Colonic mucosa (tissue), 4 donors: ENCODE data around the gene ARFGEF3. TPM values are rescaled to one million over a fixed set of nuclear protein-coding genes. Genes with fewer than 3 reads are reported as not detected.

Source experiments
- DNase-seq: peaks from one replicate; pipeline ENCODE4 v3.0.0-alpha.2; 2020
- H3K27ac ChIP-seq: fragments of 200-600 bp; one replicate; pipeline ENCODE4 v1.8.0; 2021
- H3K27me3 ChIP-seq: fragments of 200-600 bp; one replicate; pipeline ENCODE4 v1.8.0; 2021
- H3K36me3 ChIP-seq: fragments of 200-600 bp; one replicate; pipeline ENCODE4 v1.8.0; 2021
- H3K4me1 ChIP-seq: fragments of 200-600 bp; one replicate; pipeline ENCODE4 v1.8.0; 2021; ENCODE audit warnings: mild to moderate bottlenecking
- H3K4me3 ChIP-seq: fragments of 200-600 bp; one replicate; pipeline ENCODE4 v1.8.0; 2021
- H3K9ac ChIP-seq, 2 donors: one replicate each; pipeline ENCODE4 v1.7.0; 2013; ENCODE audit warnings: control low read depth in 2 of 2, low read depth in 2 of 2, low read length in 2 of 2
- H3K9me3 ChIP-seq: fragments of 200-600 bp; one replicate; pipeline ENCODE4 v1.8.0; 2021
- intact Hi-C: fragments of 100-400 bp; cut with DNase I; formaldehyde crosslinking; loops from one replicate; pipeline ENCODE4 v1.14.1; 2022
- total RNA-seq, 2 donors: library from RNA; stranded (reverse); fragmentation: NEBNext Ultra II Directional in 1 of 2; extraction: Animal tissue kit (Norgen Biotek cat#: 25700) in 1 of 2; gene quantifications; one replicate each; pipeline ENCODE4 v1.2.1, GENCODE V29; 2021
- TF ChIP-seq, protein P1 (sequence below): fragments of 200-600 bp; IDR thresholded peaks from one replicate; pipeline ENCODE4 v1.8.0; 2022; ENCODE audit warnings: antibody characterized with exemption, mild to moderate bottlenecking
- donor health status: healthy.
- donor health status: DM: no; HTN: no; CAD: no.
- donor health status: DM: no; HTN: no; CAD: no.

ARFGEF3 gene
- total RNA-seq, 2 donors from 2014 or later, result 22.2 to 23.8 TPM

DNA sequence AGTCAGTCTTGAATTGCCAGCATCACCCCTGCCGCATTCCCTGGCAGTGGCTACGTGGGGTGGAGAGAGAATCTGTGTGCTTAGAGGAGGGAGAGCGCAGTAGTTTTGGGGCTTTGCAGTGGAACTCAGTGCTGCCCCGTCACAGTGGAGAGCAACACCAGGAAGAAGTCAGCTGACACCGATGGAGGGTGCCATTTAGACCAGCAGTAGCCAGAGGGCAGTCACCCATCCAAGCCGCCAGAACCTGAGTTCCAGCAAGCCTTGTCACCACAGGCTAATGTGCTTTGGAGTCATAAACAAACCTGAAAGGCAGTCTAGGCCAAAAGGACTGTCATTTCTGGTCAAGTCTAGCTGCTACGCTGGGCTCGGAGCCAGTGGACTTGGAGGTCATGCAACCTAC lies 32.5 kb upstream of the ARFGEF3 start:
- no peaks in the 10 kb centered on the region for H3K9me3 ChIP-seq
- DNase-seq, result no peak
- H3K27ac ChIP-seq, result no peak overlapping the region
- H3K27me3 ChIP-seq, result no peaks in the 10 kb centered on the region
- TF ChIP-seq, protein P1, sequence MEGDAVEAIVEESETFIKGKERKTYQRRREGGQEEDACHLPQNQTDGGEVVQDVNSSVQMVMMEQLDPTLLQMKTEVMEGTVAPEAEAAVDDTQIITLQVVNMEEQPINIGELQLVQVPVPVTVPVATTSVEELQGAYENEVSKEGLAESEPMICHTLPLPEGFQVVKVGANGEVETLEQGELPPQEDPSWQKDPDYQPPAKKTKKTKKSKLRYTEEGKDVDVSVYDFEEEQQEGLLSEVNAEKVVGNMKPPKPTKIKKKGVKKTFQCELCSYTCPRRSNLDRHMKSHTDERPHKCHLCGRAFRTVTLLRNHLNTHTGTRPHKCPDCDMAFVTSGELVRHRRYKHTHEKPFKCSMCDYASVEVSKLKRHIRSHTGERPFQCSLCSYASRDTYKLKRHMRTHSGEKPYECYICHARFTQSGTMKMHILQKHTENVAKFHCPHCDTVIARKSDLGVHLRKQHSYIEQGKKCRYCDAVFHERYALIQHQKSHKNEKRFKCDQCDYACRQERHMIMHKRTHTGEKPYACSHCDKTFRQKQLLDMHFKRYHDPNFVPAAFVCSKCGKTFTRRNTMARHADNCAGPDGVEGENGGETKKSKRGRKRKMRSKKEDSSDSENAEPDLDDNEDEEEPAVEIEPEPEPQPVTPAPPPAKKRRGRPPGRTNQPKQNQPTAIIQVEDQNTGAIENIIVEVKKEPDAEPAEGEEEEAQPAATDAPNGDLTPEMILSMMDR, result no peak
- no peak overlapping the region for H3K9ac ChIP-seq
- H3K4me1 ChIP-seq, result no peaks in the 10 kb centered on the region
- intact Hi-C loops, result no loop called here
- H3K4me3 ChIP-seq, result no peak overlapping the region
- H3K36me3 ChIP-seq, result no peaks in the 10 kb centered on the region

DNA sequence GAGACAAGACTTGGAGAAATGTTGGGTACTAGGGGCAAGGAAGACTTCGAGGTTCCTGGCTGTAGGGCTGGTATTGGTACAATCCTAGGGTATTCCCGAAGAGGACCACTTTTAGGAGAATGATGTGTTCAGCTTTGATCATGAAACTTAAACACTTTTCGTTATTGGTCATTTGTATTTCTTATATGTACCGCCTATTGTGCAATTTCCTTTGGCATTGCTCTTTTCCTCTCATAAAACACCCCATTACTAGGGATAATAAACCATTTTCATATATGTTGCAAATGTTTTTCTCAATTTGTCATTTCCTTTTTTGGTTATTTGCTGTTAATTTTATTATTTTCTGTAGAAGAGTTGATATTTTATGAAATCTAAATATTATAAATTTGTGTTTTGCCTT lies 18.9 kb upstream of the ARFGEF3 start:
- TF ChIP-seq, protein P1, result no peak
- intact Hi-C loops, result no loop called here
- H3K9me3 ChIP-seq, result no peaks in the 10 kb centered on the region

DNA sequence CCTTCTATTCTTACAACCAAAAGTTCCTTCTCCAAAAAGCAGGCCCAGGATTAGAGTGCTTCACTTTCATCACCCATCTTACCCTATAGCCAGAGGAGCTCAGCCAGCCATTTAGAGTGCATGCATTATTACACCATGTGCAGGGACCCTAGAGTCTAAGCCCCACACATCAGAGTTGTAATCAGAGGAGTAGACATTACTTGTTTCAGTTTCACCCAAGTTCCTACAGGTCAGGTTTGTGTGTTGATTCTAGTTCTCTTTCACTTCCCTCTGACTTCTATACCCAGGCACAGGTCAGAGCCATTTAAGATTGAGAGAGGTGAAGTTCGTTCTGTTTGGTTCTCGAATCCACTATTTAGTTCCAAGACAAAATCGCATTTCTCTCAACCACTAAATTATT lies 16.3 kb upstream of the ARFGEF3 start:
- Histone ChIP-seq H3K4me1 (no peaks in the 10 kb centered on the region), H3K27me3 (no peaks in the 10 kb centered on the region), H3K9me3 (no peaks in the 10 kb centered on the region), H3K27ac (no peak overlapping the region), H3K36me3 (no peaks in the 10 kb centered on the region), H3K9ac (no peak overlapping the region), H3K4me3 (no peak overlapping the region)
- intact Hi-C loops, result no loop called here
- DNase-seq, result no peak
- TF ChIP-seq, protein P1, result no peak

More for the DNA sequence above, 18.9 kb upstream of the ARFGEF3 start:
- no peaks in the 10 kb centered on the region for H3K4me1 ChIP-seq
- no peak overlapping the region for H3K27ac ChIP-seq
- H3K27me3 ChIP-seq, result no peaks in the 10 kb centered on the region
- no peak for DNase-seq
- no peaks in the 10 kb centered on the region for H3K36me3 ChIP-seq
- H3K4me3 ChIP-seq, result no peak overlapping the region
- no peak overlapping the region for H3K9ac ChIP-seq

DNA sequence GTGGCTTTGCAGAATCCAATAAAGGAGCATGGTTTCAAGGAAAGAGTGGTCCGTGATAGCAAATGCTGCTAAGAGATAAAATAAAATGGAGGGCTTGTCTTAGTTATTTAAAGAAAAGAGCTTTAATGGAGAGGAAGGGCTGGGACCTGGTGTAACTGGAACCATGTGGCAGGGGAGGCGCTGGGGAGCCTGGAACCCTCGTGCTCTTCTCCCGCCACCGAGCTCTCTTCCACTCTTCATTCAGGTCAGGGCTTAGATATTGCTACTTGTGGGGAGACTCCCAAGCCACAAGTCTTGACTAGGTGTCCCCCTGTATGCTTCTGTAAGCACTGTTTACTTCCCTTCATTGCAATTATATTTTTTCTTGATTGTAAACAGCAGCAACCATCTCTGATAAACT lies 15.2 kb upstream of the ARFGEF3 start:
- intact Hi-C loops, result no loop called here
- Histone ChIP-seq H3K27ac (no peak overlapping the region), H3K4me3 (no peak overlapping the region), H3K4me1 (no peaks in the 10 kb centered on the region), H3K27me3 (no peaks in the 10 kb centered on the region), H3K9me3 (no peaks in the 10 kb centered on the region), H3K9ac (no peak overlapping the region), H3K36me3 (no peaks in the 10 kb centered on the region)
- no peak for DNase-seq
- TF ChIP-seq, protein P1, result no peak

DNA sequence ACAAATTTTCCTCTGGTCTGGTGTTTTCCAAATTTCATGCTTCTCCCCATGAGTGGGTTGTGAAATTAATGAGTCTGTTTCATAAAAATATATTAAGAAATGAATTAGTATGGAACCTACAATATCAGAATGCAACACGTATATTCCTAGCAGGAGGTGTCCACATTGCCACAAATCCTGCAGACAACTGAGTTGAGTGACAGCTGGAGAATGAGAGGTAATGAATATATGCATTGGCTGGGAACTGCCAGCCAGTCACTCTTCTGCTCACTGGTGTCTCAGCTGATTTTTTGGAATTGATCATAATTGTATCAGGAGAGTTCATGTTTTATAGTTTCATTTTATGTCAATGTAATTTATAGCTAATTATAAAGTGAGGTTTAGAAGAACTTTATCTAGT lies 6.3 kb upstream of the ARFGEF3 start:
- intact Hi-C loops, result no loop called here
- Histone ChIP-seq H3K4me1 (no peaks in the 10 kb centered on the region), H3K36me3 (no peaks in the 10 kb centered on the region), H3K27ac (no peak overlapping the region), H3K27me3 (no peaks in the 10 kb centered on the region), H3K4me3 (no peak overlapping the region), H3K9me3 (no peaks in the 10 kb centered on the region), H3K9ac (no peak overlapping the region)
- TF ChIP-seq, protein P1, result no peak
- DNase-seq, result no peak
